Measurements from ENCODE around the gene SNX30. TPM values are rescaled to one million over a fixed set of nuclear protein-coding genes. Genes with fewer than 3 reads are reported as not detected.
A peak's percentile ranks its signal among the peaks of the same experiment; 100 is the strongest.

The SNX30 gene
- total RNA-seq, 4 donors from 2014 or later, result 4.8 to 10.2 (median 9.3) TPM

- Histone ChIP-seq H3K9me3 (no peaks in the 10 kb centered on the region), H3K4me3 (no peak overlapping the region), H3K36me3 (no peaks in the 10 kb centered on the region), H3K27ac (no peak overlapping the region), H3K27me3 (peaks cover 0 to 43% (median 8%) of the 10 kb centered on the region in 4 donors), H3K4me1 (peaks cover 3 to 14% (median 13%) of the 10 kb centered on the region in 3 donors)
- intact Hi-C loops (cut with DNase I), result no loop called here
- no peak for TF ChIP-seq POLR2A (IDR thresholded peaks at IDR 0.05)
- TF ChIP-seq CTCF (IDR thresholded peaks at IDR 0.05), result no peak
- DNase-seq, result no peak
- 90 to 95% methylated on average over 2 of the region's 2 CpGs for WGBS, 2 donors
Observed at GRCh38 chr9:112892981-112893380, 142.4 kb downstream of the SNX30 start.

- 67 to 83% methylated on average over 1 of the region's 1 CpG for WGBS, 2 donors
- Histone ChIP-seq H3K4me3 (no peak overlapping the region), H3K4me1 (peaks cover 3 to 14% (median 13%) of the 10 kb centered on the region in 3 donors), H3K27me3 (peaks cover 0 to 45% (median 8%) of the 10 kb centered on the region in 4 donors), H3K9me3 (no peaks in the 10 kb centered on the region), H3K27ac (peak overlapping the region in 1 of 4 donors; percentile 52), H3K36me3 (no peaks in the 10 kb centered on the region)
- TF ChIP-seq POLR2A (IDR thresholded peaks at IDR 0.05), result no peak
- no peak for DNase-seq
- intact Hi-C loops (cut with DNase I), result no loop called here
Observed at GRCh38 chr9:112894041-112894440, 143.5 kb downstream of the SNX30 start.

- intact Hi-C loops (cut with DNase I), result no loop called here
- no peak overlapping the region for H3K4me3 ChIP-seq
- H3K9me3 ChIP-seq, result no peaks in the 10 kb centered on the region
- H3K27ac ChIP-seq, result peak overlapping the region in 1 of 4 donors; percentile 52
- TF ChIP-seq POLR2A (IDR thresholded peaks at IDR 0.05) (no peak), CTCF (IDR thresholded peaks at IDR 0.05) (no peak)
- H3K36me3 ChIP-seq, result no peaks in the 10 kb centered on the region
- peaks cover 0 to 41% (median 7%) of the 10 kb centered on the region in 4 donors for H3K27me3 ChIP-seq
- no peak for DNase-seq
- WGBS, 2 donors, result 54 to 100% methylated on average over 1 of the region's 1 CpG
- peaks cover 3 to 14% (median 13%) of the 10 kb centered on the region in 3 donors for H3K4me1 ChIP-seq
Observed at GRCh38 chr9:112894699-112895098, 144.1 kb downstream of the SNX30 start.

- intact Hi-C loops (cut with DNase I), result no loop called here
- no peak for DNase-seq
- H3K4me3 ChIP-seq, result no peak overlapping the region
- 34 to 35% methylated on average over 3 of the region's 3 CpGs for WGBS, 2 donors
- no peak overlapping the region for H3K27ac ChIP-seq
- TF ChIP-seq POLR2A (IDR thresholded peaks at IDR 0.05) (no peak), CTCF (IDR thresholded peaks at IDR 0.05) (no peak)
- H3K36me3 ChIP-seq, result no peaks in the 10 kb centered on the region
- no peaks in the 10 kb centered on the region for H3K9me3 ChIP-seq
- no peaks in the 10 kb centered on the region for H3K4me1 ChIP-seq
- H3K27me3 ChIP-seq, result peaks cover 0 to 27% (median 0%) of the 10 kb centered on the region in 4 donors
Observed at GRCh38 chr9:112896131-112896530, 145.6 kb downstream of the SNX30 start.

GRCh38 chr9:112898872-112899311 lies 148.3 kb downstream of the SNX30 start:
- 36 to 42% methylated on average over 6 of the region's 6 CpGs for WGBS, 2 donors
- H3K4me1 ChIP-seq, result no peaks in the 10 kb centered on the region
- peaks cover 0 to 13% (median 0%) of the 10 kb centered on the region in 4 donors for H3K27me3 ChIP-seq
- intact Hi-C loops (cut with DNase I), result no loop called here
- H3K36me3 ChIP-seq, result no peaks in the 10 kb centered on the region
- H3K27ac ChIP-seq, result no peak overlapping the region
- H3K4me3 ChIP-seq, result no peak overlapping the region
- H3K9me3 ChIP-seq, result no peaks in the 10 kb centered on the region
- DNase-seq, result no peak
- TF ChIP-seq CTCF (IDR thresholded peaks at IDR 0.05) (no peak), POLR2A (IDR thresholded peaks at IDR 0.05) (no peak)

GRCh38 chr9:112900488-112900887 lies 149.9 kb downstream of the SNX30 start:
- intact Hi-C loops (cut with DNase I), result loop anchor here (10.0 kb wide), 1 partner anchor 56 kb away; no protein-coding TSS in a partner anchor
- no peak overlapping the region for H3K27ac ChIP-seq
- no peaks in the 10 kb centered on the region for H3K9me3 ChIP-seq
- H3K4me1 ChIP-seq, result no peaks in the 10 kb centered on the region
- no peak overlapping the region for H3K4me3 ChIP-seq
- WGBS, 2 donors, result 71 to 79% methylated on average over 4 of the region's 4 CpGs
- TF ChIP-seq POLR2A (IDR thresholded peaks at IDR 0.05), result no peak
- no peak for TF ChIP-seq CTCF (IDR thresholded peaks at IDR 0.05)
- peaks cover 0 to 13% (median 0%) of the 10 kb centered on the region in 4 donors for H3K27me3 ChIP-seq
- DNase-seq, result no peak
- no peaks in the 10 kb centered on the region for H3K36me3 ChIP-seq

Data from esophagus squamous epithelium (tissue), 5 donors.